Stomach (tissue), 9 donors: Measurements from ENCODE around the gene STK39. TPM values are rescaled to one million over a fixed set of nuclear protein-coding genes. Genes with fewer than 3 reads are reported as not detected.

ENCODE experiments used
- DNase-seq, 2 donors: peaks; one replicate each; pipeline versions ENCODE4 v3.0.0 to v3.0.0-alpha.2; 2013 to 2019
- H3K27ac ChIP-seq, 5 donors: fragments of 200-600 bp in 4 of 5; sonication (generic) in 4 of 5; one replicate each; pipeline ENCODE4 v1.5.1; 2013 to 2019; ENCODE audit warnings: mild to moderate bottlenecking in 1 of 5, moderate library complexity in 1 of 5
- H3K27me3 ChIP-seq, 3 donors: fragments of 200-600 bp; sonication (generic); one replicate each; pipeline ENCODE4 v1.5.1; 2017 to 2019; ENCODE audit warnings: mixed run types in 1 of 3
- H3K36me3 ChIP-seq, 4 donors: fragments of 200-600 bp; sonication (generic); 1 replicate in 3 of 4; 2 replicates in 1 of 4; pipeline ENCODE4 v1.5.1; 2016 to 2019
- H3K4me1 ChIP-seq, 4 donors: fragments of 200-600 bp; sonication (generic); one replicate each; pipeline ENCODE4 v1.5.1; 2016 to 2019
- H3K4me3 ChIP-seq, 4 donors: fragments of 200-600 bp; sonication (generic) in 3 of 4; one replicate each; pipeline ENCODE4 v1.5.1; 2016 to 2019; ENCODE audit warnings: mild to moderate bottlenecking in 1 of 4
- H3K9me3 ChIP-seq, 4 donors: fragments of 200-600 bp; sonication (generic); one replicate each; pipeline ENCODE4 v1.5.1; 2016 to 2019
- EP300 ChIP-seq: sonication (generic); formaldehyde crosslinking; IDR thresholded peaks from one replicate; pipeline ENCODE4 v1.6.1; 2017; ENCODE audit warnings: antibody characterized with exemption
- POLR2A ChIP-seq, 4 donors: fragments of 450-650 bp; IDR thresholded peaks; one replicate each; pipeline ENCODE4 v1.6.1; 2016; ENCODE audit warnings: antibody characterized with exemption in 4 of 4, control low read depth in 2 of 4, mild to moderate bottlenecking in 1 of 4, moderate library complexity in 1 of 4
- POLR2AphosphoS5 ChIP-seq, 3 donors: sonication (generic); formaldehyde crosslinking; IDR thresholded peaks; one replicate each; pipeline ENCODE4 v1.6.1; 2016; ENCODE audit warnings: antibody characterized with exemption in 3 of 3
- WGBS, 5 donors: extraction: QIAGEN DNeasy Blood & Tissue Kit in 3 of 5; methylation state at CpG; one replicate each; pipeline versions ENCODE4 v1.1.5 to v1.1.7; 2013 to 2018; 5-methylcytosine and 5-hydroxymethylcytosine counted together
- intact Hi-C: fragments of 100-400 bp; cut with DNase I; formaldehyde crosslinking; loops from one replicate; pipeline ENCODE4 v1.15.1; 2023; ENCODE audit warnings: low total_unique reads
- polyA plus RNA-seq, 3 donors: library from polyadenylated mRNA; stranded (reverse); fragments of 200-250 nt; gene quantifications; one replicate each; pipeline ENCODE4 v1.2.3, GENCODE V29; 2013
- total RNA-seq, 5 donors: library from RNA; depleted of rRNA; stranded (reverse); fragments of >200 nt; gene quantifications; one replicate each; pipeline versions ENCODE4 v1.1.0 to v1.2.3, GENCODE V29; 2014 to 2016
- TF ChIP-seq, protein P1 (sequence below), 7 experiments: fragments of 450-650 bp in 4 of 7; fragments of 200-600 bp in 3 of 7; sonication (generic) in 3 of 7; IDR thresholded peaks; one replicate each; pipeline ENCODE4 v1.5.1; 2016 to 2019; ENCODE audit warnings: antibody characterized with exemption in 7 of 7, control low read depth in 2 of 7, mild to moderate bottlenecking in 1 of 7
- donor health status: healthy with polysubstance abuse.
- donor health status: Bipolar disorder and iron deficiency.
- donor health status: healthy.

STK39 gene
- total and polyA plus RNA-seq, 8 donors = 18.3 to 60.7 (median 33.3) TPM

DNA sequence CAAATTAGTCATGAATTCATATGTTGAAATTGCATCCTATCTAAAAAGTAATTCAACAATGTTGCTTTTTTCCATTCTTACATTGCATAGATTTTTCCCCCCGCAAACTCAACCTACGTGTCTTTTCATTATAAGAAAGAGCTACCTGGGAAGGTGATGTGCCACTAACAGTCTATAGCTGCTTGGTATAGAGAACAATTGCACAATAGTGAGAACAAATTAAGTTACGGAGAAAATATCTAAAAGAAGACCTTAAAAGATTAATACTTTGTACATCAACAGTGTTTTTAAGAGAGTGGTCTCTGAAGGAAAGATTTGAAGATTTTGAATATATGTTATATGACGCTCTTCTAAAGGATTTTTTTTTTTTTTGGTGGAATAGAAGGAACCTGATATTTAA is 111.8 kb downstream of the STK39 start:
- no peak for DNase-seq
- Histone ChIP-seq H3K4me1 (peaks cover 0 to 31% (median 16%) of the 10 kb centered on the region in 4 donors), H3K27me3 (no peaks in the 10 kb centered on the region), H3K36me3 (peaks cover 0 to 19% (median 10%) of the 10 kb centered on the region in 4 donors), H3K27ac (no peak overlapping the region), H3K9me3 (no peaks in the 10 kb centered on the region), H3K4me3 (no peak overlapping the region)
- TF ChIP-seq POLR2A (IDR thresholded peaks at IDR 0.05) (no peak), EP300 (no peak), POLR2AphosphoS5 (IDR thresholded peaks at IDR 0.05) (no peak)
- TF ChIP-seq, protein P1, sequence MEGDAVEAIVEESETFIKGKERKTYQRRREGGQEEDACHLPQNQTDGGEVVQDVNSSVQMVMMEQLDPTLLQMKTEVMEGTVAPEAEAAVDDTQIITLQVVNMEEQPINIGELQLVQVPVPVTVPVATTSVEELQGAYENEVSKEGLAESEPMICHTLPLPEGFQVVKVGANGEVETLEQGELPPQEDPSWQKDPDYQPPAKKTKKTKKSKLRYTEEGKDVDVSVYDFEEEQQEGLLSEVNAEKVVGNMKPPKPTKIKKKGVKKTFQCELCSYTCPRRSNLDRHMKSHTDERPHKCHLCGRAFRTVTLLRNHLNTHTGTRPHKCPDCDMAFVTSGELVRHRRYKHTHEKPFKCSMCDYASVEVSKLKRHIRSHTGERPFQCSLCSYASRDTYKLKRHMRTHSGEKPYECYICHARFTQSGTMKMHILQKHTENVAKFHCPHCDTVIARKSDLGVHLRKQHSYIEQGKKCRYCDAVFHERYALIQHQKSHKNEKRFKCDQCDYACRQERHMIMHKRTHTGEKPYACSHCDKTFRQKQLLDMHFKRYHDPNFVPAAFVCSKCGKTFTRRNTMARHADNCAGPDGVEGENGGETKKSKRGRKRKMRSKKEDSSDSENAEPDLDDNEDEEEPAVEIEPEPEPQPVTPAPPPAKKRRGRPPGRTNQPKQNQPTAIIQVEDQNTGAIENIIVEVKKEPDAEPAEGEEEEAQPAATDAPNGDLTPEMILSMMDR (IDR thresholded peaks at IDR 0.05) = no peak
- intact Hi-C loops = no loop called here
- 73 to 99% (median 94%) methylated on average over 4 of the region's 4 CpGs for WGBS, 5 donors

DNA sequence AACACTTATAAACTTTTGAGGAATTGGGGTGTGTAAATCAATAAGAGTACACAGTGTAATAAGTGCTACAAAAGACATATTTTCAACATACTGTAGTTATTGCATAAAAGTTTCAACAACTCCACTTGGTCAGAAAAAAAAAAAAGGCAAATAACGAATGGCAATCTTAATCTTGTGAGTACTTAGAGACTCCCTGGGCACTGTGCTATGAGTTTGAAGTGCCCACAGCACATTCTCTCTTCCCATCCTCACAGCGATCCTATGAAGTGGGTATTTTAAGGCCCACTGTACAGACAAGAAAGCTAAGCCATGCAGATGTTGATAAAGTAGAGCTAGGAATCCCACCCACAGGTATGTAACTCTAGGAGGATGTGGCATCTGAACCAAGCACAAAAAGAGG is 112.3 kb downstream of the STK39 start:
- no peak for DNase-seq
- peaks cover 0 to 36% (median 18%) of the 10 kb centered on the region in 4 donors for H3K4me1 ChIP-seq
- TF ChIP-seq, protein P1 (IDR thresholded peaks at IDR 0.05) = no peak
- TF ChIP-seq POLR2A (IDR thresholded peaks at IDR 0.05) = no peak
- TF ChIP-seq POLR2AphosphoS5 (IDR thresholded peaks at IDR 0.05) = no peak
- TF ChIP-seq EP300 = no peak
- H3K27ac ChIP-seq = no peak overlapping the region
- H3K4me3 ChIP-seq = no peak overlapping the region
- no peaks in the 10 kb centered on the region for H3K9me3 ChIP-seq
- peaks cover 0 to 16% (median 8%) of the 10 kb centered on the region in 4 donors for H3K36me3 ChIP-seq
- intact Hi-C loops = no loop called here
- WGBS, 5 donors = 69 to 88% (median 80%) methylated on average over 2 of the region's 2 CpGs
- H3K27me3 ChIP-seq = no peaks in the 10 kb centered on the region

DNA sequence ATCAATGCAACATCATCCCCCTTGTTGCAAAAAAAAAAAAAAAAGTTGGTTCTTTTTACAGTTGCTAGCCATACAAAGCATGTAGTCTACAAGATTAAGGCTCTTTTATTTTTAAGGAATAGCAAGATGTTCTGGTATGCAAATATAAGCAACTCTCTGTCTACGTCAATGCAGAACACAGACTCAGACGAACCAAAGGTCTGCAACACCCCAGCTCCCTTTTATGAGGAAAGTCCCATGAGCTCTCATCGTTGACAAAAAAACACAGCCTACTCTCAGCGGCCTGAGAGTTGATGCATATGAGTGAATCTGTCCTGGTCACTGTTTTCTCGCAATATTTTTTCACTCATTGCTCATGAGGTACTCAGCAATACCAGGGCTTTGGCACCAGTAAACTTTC is 112.9 kb downstream of the STK39 start:
- no peaks in the 10 kb centered on the region for H3K27me3 ChIP-seq

DNA sequence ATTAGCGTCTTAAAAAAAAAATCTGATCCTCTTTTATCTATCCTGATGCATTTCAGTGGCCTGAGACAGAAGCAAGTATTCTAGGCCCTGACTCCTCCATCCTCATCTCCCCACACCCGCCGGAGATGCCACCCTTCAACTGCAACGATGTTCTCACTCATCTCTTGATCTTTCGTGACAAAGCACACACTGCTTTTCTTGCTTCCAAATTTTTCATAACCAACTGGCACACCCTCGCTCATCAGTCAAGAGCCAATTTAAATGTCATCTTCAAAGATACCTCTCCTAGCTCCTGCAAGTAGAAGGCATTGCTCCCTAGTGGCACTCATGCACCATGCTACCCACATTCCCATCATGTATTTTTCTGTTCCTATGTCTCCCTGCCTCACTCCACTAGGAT is 115.0 kb downstream of the STK39 start:
- TF ChIP-seq EP300 = no peak
- TF ChIP-seq, protein P1 (IDR thresholded peaks at IDR 0.05) = no peak
- TF ChIP-seq POLR2A (IDR thresholded peaks at IDR 0.05) = no peak
- no peak for TF ChIP-seq POLR2AphosphoS5 (IDR thresholded peaks at IDR 0.05)
- H3K9me3 ChIP-seq = no peaks in the 10 kb centered on the region
- H3K4me3 ChIP-seq = no peak overlapping the region
- no peaks in the 10 kb centered on the region for H3K27me3 ChIP-seq
- H3K36me3 ChIP-seq = peaks cover 0 to 18% (median 9%) of the 10 kb centered on the region in 4 donors
- no peak for DNase-seq
- H3K4me1 ChIP-seq = peaks cover 0 to 32% (median 8%) of the 10 kb centered on the region in 4 donors
- WGBS, 5 donors = 95 to 99% (median 97%) methylated on average over 6 of the region's 6 CpGs
- H3K27ac ChIP-seq = no peak overlapping the region
- intact Hi-C loops = no loop called here

More for the DNA sequence above, 112.9 kb downstream of the STK39 start:
- intact Hi-C loops = no loop called here
- Histone ChIP-seq H3K27ac (no peak overlapping the region), H3K36me3 (peaks cover 0 to 12% (median 5%) of the 10 kb centered on the region in 4 donors), H3K9me3 (no peaks in the 10 kb centered on the region), H3K4me3 (no peak overlapping the region), H3K4me1 (peaks cover 0 to 42% (median 20%) of the 10 kb centered on the region in 4 donors)
- 87 to 96% (median 90%) methylated on average over 5 of the region's 5 CpGs for WGBS, 5 donors
- TF ChIP-seq POLR2A (IDR thresholded peaks at IDR 0.05) (no peak), POLR2AphosphoS5 (IDR thresholded peaks at IDR 0.05) (no peak), EP300 (no peak)
- TF ChIP-seq, protein P1 (IDR thresholded peaks at IDR 0.05) = no peak
- DNase-seq = no peak
